HepG2 (cell line): Measurements from ENCODE around the gene TNKS1BP1. TPM values are rescaled to one million over a fixed set of nuclear protein-coding genes. Genes with fewer than 3 reads are reported as not detected.

Experiments
- BCL6 ChIP-seq: IDR thresholded peaks from 2 replicates; pipeline ENCODE4 v1.6.1; 2016; ENCODE audit warnings: missing genetic modification reagents, missing compliant biosample characterization
- CTCF ChIP-seq: sonication (generic); formaldehyde crosslinking; IDR thresholded peaks from 2 replicates; pipeline ENCODE4 v1.5.0; 2020; ENCODE audit warnings: mild to moderate bottlenecking, missing genetic modification reagents, moderate library complexity
- DMAP1 ChIP-seq: IDR thresholded peaks from 2 replicates; pipeline ENCODE4 v1.6.1; 2016
- EP300 ChIP-seq, 3 experiments: sonication (generic) in 1 of 3; formaldehyde crosslinking in 1 of 3; IDR thresholded peaks; 2 replicates each; pipeline versions ENCODE4 v1.5.1 to v1.6.1; 2011 to 2020; ENCODE audit warnings: low read depth in 2 of 3, low read length in 2 of 3, borderline replicate concordance in 1 of 3, improper control_type of control experiment in 1 of 3, mild to moderate bottlenecking in 1 of 3, missing genetic modification reagents in 1 of 3, moderate library complexity in 1 of 3
- KLF6 ChIP-seq: IDR thresholded peaks from 2 replicates; pipeline ENCODE4 v1.8.0; 2016; ENCODE audit warnings: missing biosample characterization, missing genetic modification reagents
- MIER3 ChIP-seq: IDR thresholded peaks from 2 replicates; pipeline ENCODE4 v1.6.1; 2016; ENCODE audit warnings: missing compliant biosample characterization, borderline replicate concordance
- RFX1 ChIP-seq: fragments of 450-650 bp; IDR thresholded peaks from 2 replicates; pipeline ENCODE4 v1.6.1; 2017
- TAF1 ChIP-seq: sonication (generic); formaldehyde crosslinking; IDR thresholded peaks from 2 replicates; pipeline ENCODE4 v1.4.0; 2020; ENCODE audit warnings: missing genetic modification reagents
- ZFY ChIP-seq: sonication (generic); formaldehyde crosslinking; IDR thresholded peaks from 2 replicates; pipeline ENCODE4 v1.4.0; 2020; ENCODE audit warnings: missing genetic modification reagents
- ZNF232 ChIP-seq: sonication (generic); formaldehyde crosslinking; IDR thresholded peaks from 2 replicates; pipeline ENCODE4 v1.4.0; 2020; ENCODE audit warnings: missing genetic modification reagents, borderline replicate concordance
- ZNF33B ChIP-seq: sonication (generic); formaldehyde crosslinking; IDR thresholded peaks from 2 replicates; pipeline ENCODE4 v1.5.1; 2020; ENCODE audit warnings: mild to moderate bottlenecking, missing genetic modification reagents
- ZNF431 ChIP-seq: sonication (generic); formaldehyde crosslinking; IDR thresholded peaks from 2 replicates; pipeline ENCODE4 v1.9.0; 2022; ENCODE audit warnings: missing genetic modification reagents, low read depth, mild to moderate bottlenecking, borderline replicate concordance
- ZNF615 ChIP-seq: sonication (generic); formaldehyde crosslinking; IDR thresholded peaks from 2 replicates; pipeline ENCODE4 v1.5.0; 2020; ENCODE audit warnings: mild to moderate bottlenecking, missing genetic modification reagents, borderline replicate concordance
- polyA plus RNA-seq, 8 experiments: library from polyadenylated mRNA; depleted of rRNA in 3 of 8; stranded (reverse) in 7 of 8; unstranded in 1 of 8; fragments of >200 nt; fragmentation: Illumina TruSeq in 4 of 8; extraction: Trizol in 4 of 8; gene quantifications; 2 replicates each; pipeline versions ENCODE4 v1.2.1 to v1.2.3, GENCODE V29; 2011 to 2016; ENCODE audit warnings: low read depth in 4 of 8, missing spikeins in 1 of 8, mixed read lengths in 1 of 8; ENCODE audit not compliant: insufficient read depth in 1 of 8
- total RNA-seq, 5 experiments: library from RNA; depleted of rRNA; stranded (reverse); fragments of >200 nt; fragmentation: Illumina TruSeq; extraction: Trizol; gene quantifications; 2 replicates each; pipeline ENCODE4 v1.2.3, GENCODE V29; 2016; ENCODE audit warnings: low read depth in 1 of 5
- TF ChIP-seq, protein P1 (sequence below): sonication (generic); formaldehyde crosslinking; IDR thresholded peaks from 2 replicates; pipeline ENCODE4 v1.4.0; 2020; ENCODE audit warnings: missing genetic modification reagents
- TF ChIP-seq, protein P2 (sequence below): sonication (generic); formaldehyde crosslinking; conservative IDR thresholded peaks from 2 replicates; pipeline ENCODE4 v1.8.1; 2023; ENCODE audit warnings: missing genetic modification reagents
- TF ChIP-seq, protein P3 (sequence below): IDR thresholded peaks from 2 replicates; pipeline ENCODE4 v1.6.1; 2012; ENCODE audit warnings: inconsistent platforms
- TF ChIP-seq, protein P4 (sequence below): IDR thresholded peaks from 2 replicates; pipeline ENCODE4 v1.6.1; 2018; ENCODE audit warnings: missing genetic modification reagents, mild to moderate bottlenecking, missing compliant biosample characterization

The TNKS1BP1 gene
- total and polyA plus RNA-seq, 2 of the 13 experiments (the other 11 are each of a cell fraction or from before 2014, with no cell fraction given), result 13.7 to 15.0 TPM

DNA sequence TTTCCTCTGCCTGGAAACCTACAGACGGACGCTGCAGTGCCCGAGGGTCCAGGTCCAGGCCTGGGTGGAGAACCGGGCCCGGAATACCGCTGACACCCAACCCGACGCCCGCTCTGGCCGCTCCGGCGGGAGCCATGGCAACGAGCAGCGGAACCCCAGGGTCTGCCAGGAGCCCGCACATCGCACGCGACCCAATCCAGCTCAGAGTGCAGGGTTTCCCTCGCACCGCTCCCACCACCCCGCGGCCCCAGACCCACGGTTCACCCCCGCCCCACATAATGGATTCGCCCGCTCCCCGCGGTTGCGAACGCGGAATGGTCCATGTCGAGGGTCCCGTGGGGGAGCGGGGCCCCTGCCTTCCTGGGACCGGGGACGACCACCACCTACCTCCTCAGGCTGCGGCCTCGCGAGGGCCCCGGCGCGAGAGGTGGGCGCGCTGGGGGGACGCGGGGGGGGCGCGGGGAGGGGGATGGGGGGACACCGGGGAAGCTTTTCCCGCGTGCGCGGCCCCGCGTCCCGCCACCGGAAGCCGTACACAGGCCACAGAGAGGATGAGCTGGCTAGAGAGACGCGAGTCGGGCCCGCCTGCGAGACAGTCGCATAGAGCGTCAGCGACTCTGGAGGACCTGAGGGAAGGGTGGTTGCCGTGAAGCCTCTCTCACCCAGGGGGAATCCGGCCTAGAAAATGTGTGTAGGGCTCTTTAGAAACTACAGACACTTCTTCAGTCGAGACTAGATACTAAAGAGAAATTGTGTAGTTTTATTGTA lies 10.8 kb upstream of the TNKS1BP1 start, which contains the start of gene SSRP1 (continued):
- TF ChIP-seq CTCF (CRISPR knock-in tag) (peak; percentile 69), DMAP1 (peak; percentile 91), BCL6 (CRISPR knock-in tag) (0 out of 2 replicates have a peak, but pooled peaks have one; percentile 24), ZNF33B (CRISPR knock-in tag) (0 out of 2 replicates have a peak, but pooled peaks have one; percentile 49), ZNF232 (CRISPR knock-in tag) (0 out of 2 replicates have a peak, but pooled peaks have one; percentile 46), ZNF431 (CRISPR knock-in tag) (no peak), TAF1 (CRISPR knock-in tag) (peak; percentile 62; the same call in 1 of the 2 replicates), MIER3 (no peak; the same call in 1 of the 2 replicates), ZNF615 (CRISPR knock-in tag) (0 out of 2 replicates have a peak, but pooled peaks have one; percentile 12), EP300 (IDR thresholded peaks at IDR 0.05; ENCODE audit: low read depth in 2 of 2, low read length in 2 of 2) (0 out of 4 replicates have a peak, but pooled peaks of 1 of the 2 experiments have one; percentile 7), EP300 (CRISPR knock-in tag; IDR thresholded peaks at IDR 0.05; ENCODE audit: borderline replicate concordance) (no peak), ZFY (peak; percentile 70), KLF6 (CRISPR knock-in tag) (0 out of 2 replicates have a peak, but pooled peaks have one; percentile 44), RFX1 (peak; percentile 66)
- TF ChIP-seq, protein P1, sequence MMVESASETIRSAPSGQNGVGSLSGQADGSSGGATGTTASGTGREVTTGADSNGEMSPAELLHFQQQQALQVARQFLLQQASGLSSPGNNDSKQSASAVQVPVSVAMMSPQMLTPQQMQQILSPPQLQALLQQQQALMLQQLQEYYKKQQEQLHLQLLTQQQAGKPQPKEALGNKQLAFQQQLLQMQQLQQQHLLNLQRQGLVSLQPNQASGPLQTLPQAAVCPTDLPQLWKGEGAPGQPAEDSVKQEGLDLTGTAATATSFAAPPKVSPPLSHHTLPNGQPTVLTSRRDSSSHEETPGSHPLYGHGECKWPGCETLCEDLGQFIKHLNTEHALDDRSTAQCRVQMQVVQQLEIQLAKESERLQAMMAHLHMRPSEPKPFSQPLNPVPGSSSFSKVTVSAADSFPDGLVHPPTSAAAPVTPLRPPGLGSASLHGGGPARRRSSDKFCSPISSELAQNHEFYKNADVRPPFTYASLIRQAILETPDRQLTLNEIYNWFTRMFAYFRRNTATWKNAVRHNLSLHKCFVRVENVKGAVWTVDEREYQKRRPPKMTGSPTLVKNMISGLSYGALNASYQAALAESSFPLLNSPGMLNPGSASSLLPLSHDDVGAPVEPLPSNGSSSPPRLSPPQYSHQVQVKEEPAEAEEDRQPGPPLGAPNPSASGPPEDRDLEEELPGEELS (CRISPR knock-in tag), result peak; percentile 70
- TF ChIP-seq, protein P2, sequence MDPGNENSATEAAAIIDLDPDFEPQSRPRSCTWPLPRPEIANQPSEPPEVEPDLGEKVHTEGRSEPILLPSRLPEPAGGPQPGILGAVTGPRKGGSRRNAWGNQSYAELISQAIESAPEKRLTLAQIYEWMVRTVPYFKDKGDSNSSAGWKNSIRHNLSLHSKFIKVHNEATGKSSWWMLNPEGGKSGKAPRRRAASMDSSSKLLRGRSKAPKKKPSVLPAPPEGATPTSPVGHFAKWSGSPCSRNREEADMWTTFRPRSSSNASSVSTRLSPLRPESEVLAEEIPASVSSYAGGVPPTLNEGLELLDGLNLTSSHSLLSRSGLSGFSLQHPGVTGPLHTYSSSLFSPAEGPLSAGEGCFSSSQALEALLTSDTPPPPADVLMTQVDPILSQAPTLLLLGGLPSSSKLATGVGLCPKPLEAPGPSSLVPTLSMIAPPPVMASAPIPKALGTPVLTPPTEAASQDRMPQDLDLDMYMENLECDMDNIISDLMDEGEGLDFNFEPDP (CRISPR knock-in tag), result 0 out of 2 replicates have a peak, but pooled peaks have one; percentile 2
- TF ChIP-seq, protein P3, sequence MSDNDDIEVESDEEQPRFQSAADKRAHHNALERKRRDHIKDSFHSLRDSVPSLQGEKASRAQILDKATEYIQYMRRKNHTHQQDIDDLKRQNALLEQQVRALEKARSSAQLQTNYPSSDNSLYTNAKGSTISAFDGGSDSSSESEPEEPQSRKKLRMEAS, result peak; percentile 75
- TF ChIP-seq, protein P4, sequence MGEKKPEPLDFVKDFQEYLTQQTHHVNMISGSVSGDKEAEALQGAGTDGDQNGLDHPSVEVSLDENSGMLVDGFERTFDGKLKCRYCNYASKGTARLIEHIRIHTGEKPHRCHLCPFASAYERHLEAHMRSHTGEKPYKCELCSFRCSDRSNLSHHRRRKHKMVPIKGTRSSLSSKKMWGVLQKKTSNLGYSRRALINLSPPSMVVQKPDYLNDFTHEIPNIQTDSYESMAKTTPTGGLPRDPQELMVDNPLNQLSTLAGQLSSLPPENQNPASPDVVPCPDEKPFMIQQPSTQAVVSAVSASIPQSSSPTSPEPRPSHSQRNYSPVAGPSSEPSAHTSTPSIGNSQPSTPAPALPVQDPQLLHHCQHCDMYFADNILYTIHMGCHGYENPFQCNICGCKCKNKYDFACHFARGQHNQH (CRISPR knock-in tag), result peak; percentile 99
